ENCODE data around the gene MON2. TPM values are rescaled to one million over a fixed set of nuclear protein-coding genes. Genes with fewer than 3 reads are reported as not detected.

The MON2 gene
- total and polyA plus RNA-seq, 2 donors (not counting 1 experiment from before 2014, with no cell fraction given): 12.3 to 43.8 TPM

- Histone ChIP-seq H3K4me1 (ENCODE audit: control insufficient read depth, extremely low read depth, insufficient read depth, low read length) (peaks cover 2% of the 10 kb centered on the region), H3K9me3 (ENCODE audit: control insufficient read depth, insufficient read depth, low read depth, low read length) (no peaks in the 10 kb centered on the region), H3K27me3 (ENCODE audit: control insufficient read depth, insufficient read depth, low read length) (no peaks in the 10 kb centered on the region), H3K4me2 (ENCODE audit: extremely low read depth, insufficient read depth, low read length) (peak overlapping the region; percentile 92), H3K9ac (ENCODE audit: insufficient read depth, low read length) (no peak overlapping the region), H4K20me1 (ENCODE audit: control insufficient read depth, extremely low read depth, insufficient read depth, low read length) (no peaks in the 10 kb centered on the region), H3K36me3 (ENCODE audit: control insufficient read depth, insufficient read depth, low read length) (peaks cover 2% of the 10 kb centered on the region), H3K4me3 (replicated peaks in 1 of 4; ENCODE audit: control extremely low read depth in 1 of 4, insufficient read depth in 1 of 4, low read depth in 3 of 4, low read length in 4 of 4) (peak overlapping the region in 2 of 4 experiments; percentile 85 to 96), H3K79me2 (ENCODE audit: control insufficient read depth, insufficient read depth, low read length) (peaks cover 65% of the 10 kb centered on the region), H2AFZ (ENCODE audit: low read length) (no peak overlapping the region), H3K27ac (ENCODE audit: insufficient read depth, low read length) (no peak overlapping the region)
- DNase-seq (ENCODE audit: low read depth in 2 of 2): no peak
- TF ChIP-seq CTCF (conservative IDR thresholded peaks at IDR 0.05 in 1 of 2, IDR thresholded peaks at IDR 0.05 in 1 of 2; ENCODE audit: low read depth in 1 of 2, low read length in 2 of 2) (no peak), EZH2 (IDR thresholded peaks at IDR 0.05; ENCODE audit: low read length, missing control alignments) (no peak)
Measured at GRCh38 chr12:62605981-62606380, 139.4 kb downstream of the MON2 start.

- Histone ChIP-seq H3K9ac (ENCODE audit: insufficient read depth, low read length) (no peak overlapping the region), H3K27me3 (ENCODE audit: control insufficient read depth, insufficient read depth, low read length) (no peaks in the 10 kb centered on the region), H3K4me3 (replicated peaks in 1 of 4; ENCODE audit: control extremely low read depth in 1 of 4, insufficient read depth in 1 of 4, low read depth in 3 of 4, low read length in 4 of 4) (no peak overlapping the region), H3K4me2 (ENCODE audit: extremely low read depth, insufficient read depth, low read length) (no peak overlapping the region), H4K20me1 (ENCODE audit: control insufficient read depth, extremely low read depth, insufficient read depth, low read length) (no peaks in the 10 kb centered on the region), H2AFZ (ENCODE audit: low read length) (no peak overlapping the region), H3K79me2 (ENCODE audit: control insufficient read depth, insufficient read depth, low read length) (peaks cover 65% of the 10 kb centered on the region), H3K36me3 (ENCODE audit: control insufficient read depth, insufficient read depth, low read length) (peaks cover 2% of the 10 kb centered on the region), H3K4me1 (ENCODE audit: control insufficient read depth, extremely low read depth, insufficient read depth, low read length) (peaks cover 2% of the 10 kb centered on the region), H3K9me3 (ENCODE audit: control insufficient read depth, insufficient read depth, low read depth, low read length) (no peaks in the 10 kb centered on the region), H3K27ac (ENCODE audit: insufficient read depth, low read length) (no peak overlapping the region)
- no peak for DNase-seq (ENCODE audit: low read depth in 2 of 2)
- TF ChIP-seq EZH2 (IDR thresholded peaks at IDR 0.05; ENCODE audit: low read length, missing control alignments): no peak
- TF ChIP-seq CTCF (conservative IDR thresholded peaks at IDR 0.05 in 1 of 2, IDR thresholded peaks at IDR 0.05 in 1 of 2; ENCODE audit: low read depth in 1 of 2, low read length in 2 of 2): no peak
Measured at GRCh38 chr12:62606654-62607053, 140.0 kb downstream of the MON2 start.

GRCh38 chr12:62613081-62613480 is 146.5 kb downstream of the MON2 start:
- H3K79me2 ChIP-seq (ENCODE audit: control insufficient read depth, insufficient read depth, low read length): peaks cover 12% of the 10 kb centered on the region
- no peak overlapping the region for H3K27ac ChIP-seq (ENCODE audit: insufficient read depth, low read length)
- no peak overlapping the region for H3K9ac ChIP-seq (ENCODE audit: insufficient read depth, low read length)
- H4K20me1 ChIP-seq (ENCODE audit: control insufficient read depth, extremely low read depth, insufficient read depth, low read length): no peaks in the 10 kb centered on the region
- no peak overlapping the region for H3K4me2 ChIP-seq (ENCODE audit: extremely low read depth, insufficient read depth, low read length)
- no peak overlapping the region for H3K4me3 ChIP-seq (replicated peaks in 1 of 4; ENCODE audit: control extremely low read depth in 1 of 4, insufficient read depth in 1 of 4, low read depth in 3 of 4, low read length in 4 of 4)
- H3K4me1 ChIP-seq (ENCODE audit: control insufficient read depth, extremely low read depth, insufficient read depth, low read length): no peaks in the 10 kb centered on the region
- DNase-seq (ENCODE audit: low read depth in 2 of 2): no peak
- H2AFZ ChIP-seq (ENCODE audit: low read length): no peak overlapping the region
- peaks cover 2% of the 10 kb centered on the region for H3K36me3 ChIP-seq (ENCODE audit: control insufficient read depth, insufficient read depth, low read length)
- no peaks in the 10 kb centered on the region for H3K27me3 ChIP-seq (ENCODE audit: control insufficient read depth, insufficient read depth, low read length)
- TF ChIP-seq EZH2 (IDR thresholded peaks at IDR 0.05; ENCODE audit: low read length, missing control alignments): no peak
- no peak for TF ChIP-seq CTCF (conservative IDR thresholded peaks at IDR 0.05 in 1 of 2, IDR thresholded peaks at IDR 0.05 in 1 of 2; ENCODE audit: low read depth in 1 of 2, low read length in 2 of 2)
- H3K9me3 ChIP-seq (ENCODE audit: control insufficient read depth, insufficient read depth, low read depth, low read length): no peaks in the 10 kb centered on the region
